Parathyroid adenoma (tissue), 2 donors: ENCODE measurements around the gene CXCL11.

ENCODE experiments used
- H2AFZ ChIP-seq: fragments of 300-600 bp; sonication (generic); one replicate; pipeline ENCODE4 v1.7.0; 2017; ENCODE audit warnings: antibody characterized with exemption, mild to moderate bottlenecking
- H3K27ac ChIP-seq: fragments of 300-600 bp; sonication (generic); one replicate; pipeline ENCODE4 v1.7.0; 2017
- H3K27me3 ChIP-seq: fragments of 300-600 bp; sonication (generic); one replicate; pipeline ENCODE4 v1.7.0; 2017; ENCODE audit warnings: low read length; ENCODE audit not compliant: control insufficient read depth, insufficient read depth
- H3K36me3 ChIP-seq: fragments of 300-600 bp; sonication (generic); one replicate; pipeline ENCODE4 v1.7.0; 2017; ENCODE audit warnings: low read length; ENCODE audit not compliant: control insufficient read depth, insufficient read depth
- H3K4me1 ChIP-seq: fragments of 300-600 bp; sonication (generic); one replicate; pipeline ENCODE4 v1.7.0; 2017; ENCODE audit warnings: control low read depth
- H3K4me2 ChIP-seq: fragments of 300-600 bp; sonication (generic); one replicate; pipeline ENCODE4 v1.7.0; 2017; ENCODE audit warnings: low read length
- H3K4me3 ChIP-seq: fragments of 300-600 bp; sonication (generic); one replicate; pipeline ENCODE4 v1.7.0; 2017; ENCODE audit warnings: low read depth, low read length
- H3K79me2 ChIP-seq: fragments of 300-600 bp; sonication (generic); one replicate; pipeline ENCODE4 v1.7.0; 2017; ENCODE audit warnings: control low read depth
- H3K9ac ChIP-seq: fragments of 300-600 bp; sonication (generic); one replicate; pipeline ENCODE4 v1.7.0; 2017; ENCODE audit warnings: mild to moderate bottlenecking
- H3K9me3 ChIP-seq: fragments of 300-600 bp; sonication (generic); one replicate; pipeline ENCODE4 v1.7.0; 2017; ENCODE audit warnings: low read length; ENCODE audit not compliant: control insufficient read depth
- TF ChIP-seq, protein P1 (sequence below): fragments of 300-600 bp; sonication (generic); IDR thresholded peaks from one replicate; pipeline ENCODE4 v1.7.0; 2017; ENCODE audit warnings: antibody characterized with exemption, mild to moderate bottlenecking
- donor health status: primary hyperparathyroidism.

CXCL11 gene

DNA sequence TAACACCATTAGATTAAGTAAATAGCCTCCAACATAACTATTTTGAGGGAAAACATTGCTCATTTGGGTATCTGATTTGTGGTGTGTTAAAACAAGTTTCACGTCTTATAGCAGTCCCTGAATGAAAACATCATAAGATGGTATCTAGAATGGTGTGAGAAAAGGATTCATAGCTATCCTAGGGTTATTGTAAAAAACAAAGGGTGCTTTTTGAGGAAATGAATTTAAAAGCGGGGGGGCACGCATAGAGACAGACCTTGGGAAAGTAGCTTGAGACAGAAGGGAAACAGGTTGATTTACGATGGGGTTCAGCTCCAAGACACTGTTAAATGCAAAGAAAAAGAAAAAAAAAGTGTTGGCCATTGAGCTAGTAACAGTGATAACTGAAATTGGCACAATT lies 11.8 kb downstream of the CXCL11 start:
- Histone ChIP-seq H3K36me3 (no peaks in the 10 kb centered on the region), H2AFZ (no peak overlapping the region), H3K9me3 (no peaks in the 10 kb centered on the region), H3K27me3 (no peaks in the 10 kb centered on the region), H3K4me2 (no peak overlapping the region), H3K27ac (no peak overlapping the region), H3K4me1 (peaks cover 5% of the 10 kb centered on the region), H3K79me2 (no peaks in the 10 kb centered on the region), H3K9ac (no peak overlapping the region), H3K4me3 (no peak overlapping the region)
- TF ChIP-seq, protein P1, sequence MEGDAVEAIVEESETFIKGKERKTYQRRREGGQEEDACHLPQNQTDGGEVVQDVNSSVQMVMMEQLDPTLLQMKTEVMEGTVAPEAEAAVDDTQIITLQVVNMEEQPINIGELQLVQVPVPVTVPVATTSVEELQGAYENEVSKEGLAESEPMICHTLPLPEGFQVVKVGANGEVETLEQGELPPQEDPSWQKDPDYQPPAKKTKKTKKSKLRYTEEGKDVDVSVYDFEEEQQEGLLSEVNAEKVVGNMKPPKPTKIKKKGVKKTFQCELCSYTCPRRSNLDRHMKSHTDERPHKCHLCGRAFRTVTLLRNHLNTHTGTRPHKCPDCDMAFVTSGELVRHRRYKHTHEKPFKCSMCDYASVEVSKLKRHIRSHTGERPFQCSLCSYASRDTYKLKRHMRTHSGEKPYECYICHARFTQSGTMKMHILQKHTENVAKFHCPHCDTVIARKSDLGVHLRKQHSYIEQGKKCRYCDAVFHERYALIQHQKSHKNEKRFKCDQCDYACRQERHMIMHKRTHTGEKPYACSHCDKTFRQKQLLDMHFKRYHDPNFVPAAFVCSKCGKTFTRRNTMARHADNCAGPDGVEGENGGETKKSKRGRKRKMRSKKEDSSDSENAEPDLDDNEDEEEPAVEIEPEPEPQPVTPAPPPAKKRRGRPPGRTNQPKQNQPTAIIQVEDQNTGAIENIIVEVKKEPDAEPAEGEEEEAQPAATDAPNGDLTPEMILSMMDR = no peak

DNA sequence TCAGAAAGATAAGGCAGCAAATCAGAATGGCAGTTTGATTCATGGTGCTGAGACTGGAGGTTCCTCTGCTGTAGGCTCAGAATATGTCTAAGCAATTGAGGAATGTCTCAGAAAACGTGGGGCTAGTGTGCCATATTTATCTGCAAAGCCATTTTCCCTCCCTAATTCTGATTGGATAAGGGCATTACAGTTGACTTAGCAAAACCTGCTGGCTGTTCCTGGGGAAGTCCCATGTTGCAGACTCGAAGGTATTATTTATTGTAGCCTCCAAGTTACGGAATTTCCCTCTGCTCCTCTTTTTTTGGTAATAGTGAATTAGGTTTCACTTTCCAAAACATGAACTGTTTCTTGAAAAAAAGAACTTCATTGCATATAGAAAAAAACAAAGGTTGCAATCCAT lies 12.5 kb downstream of the CXCL11 start, which contains the start of gene CXCL10:
CXCL10 (minus strand) TSS at position 109 of the 400 bp plus-strand sequence; CDS start at position 43, 66 bp downstream.
- Histone ChIP-seq H2AFZ (no peak within 1 kb of the TSS), H3K4me1 (peaks cover 5% of the 10 kb centered on the region), H3K36me3 (no peaks in the 10 kb centered on the region), H3K4me3 (peak within 1 kb of the TSS; percentile 11), H3K27ac (no peak within 1 kb of the TSS), H3K79me2 (no peaks in the 10 kb centered on the region), H3K4me2 (peak within 1 kb of the TSS; percentile 31), H3K9me3 (no peaks in the 10 kb centered on the region), H3K9ac (no peak within 1 kb of the TSS), H3K27me3 (no peaks in the 10 kb centered on the region)
- TF ChIP-seq, protein P1 = no peak

DNA sequence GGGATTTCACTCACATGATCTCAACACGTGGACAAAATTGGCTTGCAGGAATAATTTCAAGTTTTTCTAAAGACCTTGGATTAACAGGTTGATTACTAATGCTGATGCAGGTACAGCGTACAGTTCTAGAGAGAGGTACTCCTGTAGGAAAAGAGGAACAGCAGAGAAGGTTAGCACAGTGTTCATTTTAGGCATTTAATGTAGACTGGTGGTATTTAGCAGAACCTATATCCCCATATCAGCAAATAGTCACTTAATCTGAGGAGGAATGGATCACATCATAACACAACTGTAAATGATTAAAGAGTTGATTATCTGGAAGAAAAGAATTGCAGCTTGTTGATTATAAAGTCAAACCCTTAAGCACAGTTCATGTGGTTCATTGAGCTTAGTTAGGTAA lies 13.2 kb downstream of the CXCL11 start:
- Histone ChIP-seq H3K4me1 (peaks cover 5% of the 10 kb centered on the region), H3K27ac (no peak overlapping the region), H3K36me3 (no peaks in the 10 kb centered on the region), H3K27me3 (no peaks in the 10 kb centered on the region), H3K9me3 (no peaks in the 10 kb centered on the region), H3K4me2 (no peak overlapping the region), H3K79me2 (no peaks in the 10 kb centered on the region), H3K9ac (no peak overlapping the region), H3K4me3 (peak overlapping the region; percentile 11), H2AFZ (no peak overlapping the region)
- TF ChIP-seq, protein P1 = no peak

DNA sequence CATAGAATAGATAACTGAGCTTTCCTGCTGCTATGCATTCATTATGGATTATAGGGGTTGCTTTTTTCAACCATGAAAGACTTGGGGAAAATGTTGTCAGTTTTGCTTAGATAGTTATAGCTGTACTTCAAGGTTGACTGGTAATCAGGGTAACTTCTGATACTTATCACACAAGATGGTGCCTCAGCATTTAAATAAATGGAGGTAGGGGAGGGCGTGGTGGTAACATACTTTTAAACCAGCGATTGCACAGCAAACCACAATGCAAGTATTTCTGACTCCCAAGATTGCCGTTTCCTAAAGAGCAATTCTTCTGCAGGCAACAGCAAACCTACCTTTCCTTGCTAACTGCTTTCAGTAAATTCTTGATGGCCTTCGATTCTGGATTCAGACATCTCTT lies 13.8 kb downstream of the CXCL11 start:
- TF ChIP-seq, protein P1 = no peak
- H3K79me2 ChIP-seq = no peaks in the 10 kb centered on the region
- no peaks in the 10 kb centered on the region for H3K36me3 ChIP-seq
- H3K27ac ChIP-seq = no peak overlapping the region
- peak overlapping the region; percentile 26 for H3K4me2 ChIP-seq
- H2AFZ ChIP-seq = peak overlapping the region; percentile 18
- H3K27me3 ChIP-seq = no peaks in the 10 kb centered on the region
- peaks cover 5% of the 10 kb centered on the region for H3K4me1 ChIP-seq
- no peak overlapping the region for H3K9ac ChIP-seq
- H3K9me3 ChIP-seq = no peaks in the 10 kb centered on the region
- H3K4me3 ChIP-seq = peak overlapping the region; percentile 19

- Histone ChIP-seq H3K9ac (no peak overlapping the region), H3K4me3 (no peak overlapping the region), H3K27me3 (no peaks in the 10 kb centered on the region), H3K9me3 (no peaks in the 10 kb centered on the region), H3K79me2 (no peaks in the 10 kb centered on the region), H3K4me1 (peaks cover 5% of the 10 kb centered on the region), H3K27ac (no peak overlapping the region), H3K36me3 (no peaks in the 10 kb centered on the region), H3K4me2 (no peak overlapping the region), H2AFZ (no peak overlapping the region)
- TF ChIP-seq, protein P1 = no peak
These were observed 18.7 kb downstream of the CXCL11 start for GRCh38 chr4:76017056-76017686.
